ENCODE data around the gene ADGRB2. TPM values are rescaled to one million over a fixed set of nuclear protein-coding genes. Genes with fewer than 3 reads are reported as not detected.

The ADGRB2 gene
- total RNA-seq, 1 experiment from 2014 or later = 34.8 TPM

DNA sequence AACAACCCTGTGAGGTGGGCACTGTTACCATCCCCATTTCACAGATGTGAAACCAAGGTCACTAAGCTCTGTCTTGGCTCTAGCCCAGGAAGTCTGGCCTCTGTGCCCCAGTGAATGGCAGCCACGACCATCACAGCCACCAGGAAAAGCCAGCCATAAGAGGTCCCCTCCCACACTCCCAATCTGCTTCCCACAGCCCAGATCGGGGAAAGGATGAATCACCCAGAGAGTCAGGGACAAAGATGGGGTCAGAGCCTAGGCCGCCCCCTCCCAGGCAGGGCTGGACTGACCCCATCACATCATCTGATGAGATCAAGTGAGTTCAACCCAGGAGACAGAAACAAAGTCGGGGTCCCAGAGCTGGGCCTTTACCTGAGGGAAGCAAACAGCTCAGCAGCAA lies 37.4 kb downstream of the ADGRB2 start:
- intact Hi-C loops (cut with micrococcal nuclease; ENCODE audit: unreplicated experiment) = no loop called here
- TF ChIP-seq, protein P1, sequence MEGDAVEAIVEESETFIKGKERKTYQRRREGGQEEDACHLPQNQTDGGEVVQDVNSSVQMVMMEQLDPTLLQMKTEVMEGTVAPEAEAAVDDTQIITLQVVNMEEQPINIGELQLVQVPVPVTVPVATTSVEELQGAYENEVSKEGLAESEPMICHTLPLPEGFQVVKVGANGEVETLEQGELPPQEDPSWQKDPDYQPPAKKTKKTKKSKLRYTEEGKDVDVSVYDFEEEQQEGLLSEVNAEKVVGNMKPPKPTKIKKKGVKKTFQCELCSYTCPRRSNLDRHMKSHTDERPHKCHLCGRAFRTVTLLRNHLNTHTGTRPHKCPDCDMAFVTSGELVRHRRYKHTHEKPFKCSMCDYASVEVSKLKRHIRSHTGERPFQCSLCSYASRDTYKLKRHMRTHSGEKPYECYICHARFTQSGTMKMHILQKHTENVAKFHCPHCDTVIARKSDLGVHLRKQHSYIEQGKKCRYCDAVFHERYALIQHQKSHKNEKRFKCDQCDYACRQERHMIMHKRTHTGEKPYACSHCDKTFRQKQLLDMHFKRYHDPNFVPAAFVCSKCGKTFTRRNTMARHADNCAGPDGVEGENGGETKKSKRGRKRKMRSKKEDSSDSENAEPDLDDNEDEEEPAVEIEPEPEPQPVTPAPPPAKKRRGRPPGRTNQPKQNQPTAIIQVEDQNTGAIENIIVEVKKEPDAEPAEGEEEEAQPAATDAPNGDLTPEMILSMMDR (IDR thresholded peaks at IDR 0.05) = no peak
- no peak for TF ChIP-seq SIN3A (IDR thresholded peaks at IDR 0.05; ENCODE audit: borderline replicate concordance, insufficient read depth, low read depth, low read length)
- no peak for TF ChIP-seq POLR2AphosphoS5 (IDR thresholded peaks at IDR 0.05; ENCODE audit: low read depth, low read length)
- TF ChIP-seq TCF7L2 (IDR thresholded peaks at IDR 0.05; ENCODE audit: low read depth, low read length) = no peak
- TF ChIP-seq REST (IDR thresholded peaks at IDR 0.05; ENCODE audit: insufficient read depth in 1 of 2, low read depth in 2 of 2, low read length in 1 of 2) = no peak
- Histone ChIP-seq H3K4me3 (ENCODE audit: low read depth in 2 of 2, low read length in 2 of 2) (no peak overlapping the region), H3K4me1 (ENCODE audit: control insufficient read depth, insufficient read depth, low read length) (no peaks in the 10 kb centered on the region), H3K9me3 (ENCODE audit: control insufficient read depth, insufficient read depth, low read depth, low read length) (no peaks in the 10 kb centered on the region), H3K36me3 (ENCODE audit: control insufficient read depth, insufficient read depth, low read length) (no peaks in the 10 kb centered on the region), H3K27ac (ENCODE audit: low read length) (no peak overlapping the region), H3K27me3 (ENCODE audit: control insufficient read depth, insufficient read depth, low read length) (no peaks in the 10 kb centered on the region)
- ATAC-seq (no peak), DNase-seq (ENCODE audit: low read depth, low spot score) (no peak)
- ChIA-PET POLR2A (interaction anchor here (0.6 kb wide), 1 partner anchor 19 kb away, joined by 3 read pairs; no protein-coding TSS in a partner anchor), CTCF (interaction anchor here (1.3 kb wide), 1 partner anchor 11 kb away, joined by 3 read pairs; no protein-coding TSS in a partner anchor)
- in situ Hi-C loops (cut with HindIII; ENCODE audit: low pct_unique_long_range_greater_than_20kb, low sequenced_read_pairs) = no loop called here
- BruUV-seq (replicated peaks) = no TSS peak

- Histone ChIP-seq H3K4me1 (ENCODE audit: control insufficient read depth, insufficient read depth, low read length) (no peaks in the 10 kb centered on the region), H3K9me3 (ENCODE audit: control insufficient read depth, insufficient read depth, low read depth, low read length) (no peaks in the 10 kb centered on the region), H3K27me3 (ENCODE audit: control insufficient read depth, insufficient read depth, low read length) (no peaks in the 10 kb centered on the region), H3K4me3 (ENCODE audit: low read depth in 2 of 2, low read length in 2 of 2) (no peak overlapping the region), H3K27ac (ENCODE audit: low read length) (no peak overlapping the region), H3K36me3 (ENCODE audit: control insufficient read depth, insufficient read depth, low read length) (no peaks in the 10 kb centered on the region)
- TF ChIP-seq POLR2AphosphoS5 (IDR thresholded peaks at IDR 0.05; ENCODE audit: low read depth, low read length) (no peak), TCF7L2 (IDR thresholded peaks at IDR 0.05; ENCODE audit: low read depth, low read length) (no peak), SIN3A (IDR thresholded peaks at IDR 0.05; ENCODE audit: borderline replicate concordance, insufficient read depth, low read depth, low read length) (no peak), REST (IDR thresholded peaks at IDR 0.05; ENCODE audit: insufficient read depth in 1 of 2, low read depth in 2 of 2, low read length in 1 of 2) (no peak)
- TF ChIP-seq, protein P1 (IDR thresholded peaks at IDR 0.05) = no peak
- POLR2A ChIA-PET = interaction anchor here (0.5 kb wide), 1 partner anchor 71 kb away, joined by 5 read pairs; no protein-coding TSS in a partner anchor
- in situ Hi-C loops (cut with HindIII; ENCODE audit: low pct_unique_long_range_greater_than_20kb, low sequenced_read_pairs) (no loop called here), intact Hi-C loops (cut with micrococcal nuclease; ENCODE audit: unreplicated experiment) (no loop called here)
- ATAC-seq (no peak), DNase-seq (ENCODE audit: low read depth, low spot score) (no peak)
- CTCF ChIA-PET = interaction anchor here (1.3 kb wide), 1 partner anchor 11 kb away, joined by 3 read pairs; no protein-coding TSS in a partner anchor
- no TSS peak for BruUV-seq (replicated peaks)
Observed at GRCh38 chr1:31725777-31726535, 38.2 kb downstream of the ADGRB2 start.
